Measurements from ENCODE around the gene STX17.
"Not testable (repeated sequence)": the region's sequence is repeated elsewhere in the genome, so short reads cannot be mapped to it uniquely, and the experiment has no call there.

STX17 gene

DNA sequence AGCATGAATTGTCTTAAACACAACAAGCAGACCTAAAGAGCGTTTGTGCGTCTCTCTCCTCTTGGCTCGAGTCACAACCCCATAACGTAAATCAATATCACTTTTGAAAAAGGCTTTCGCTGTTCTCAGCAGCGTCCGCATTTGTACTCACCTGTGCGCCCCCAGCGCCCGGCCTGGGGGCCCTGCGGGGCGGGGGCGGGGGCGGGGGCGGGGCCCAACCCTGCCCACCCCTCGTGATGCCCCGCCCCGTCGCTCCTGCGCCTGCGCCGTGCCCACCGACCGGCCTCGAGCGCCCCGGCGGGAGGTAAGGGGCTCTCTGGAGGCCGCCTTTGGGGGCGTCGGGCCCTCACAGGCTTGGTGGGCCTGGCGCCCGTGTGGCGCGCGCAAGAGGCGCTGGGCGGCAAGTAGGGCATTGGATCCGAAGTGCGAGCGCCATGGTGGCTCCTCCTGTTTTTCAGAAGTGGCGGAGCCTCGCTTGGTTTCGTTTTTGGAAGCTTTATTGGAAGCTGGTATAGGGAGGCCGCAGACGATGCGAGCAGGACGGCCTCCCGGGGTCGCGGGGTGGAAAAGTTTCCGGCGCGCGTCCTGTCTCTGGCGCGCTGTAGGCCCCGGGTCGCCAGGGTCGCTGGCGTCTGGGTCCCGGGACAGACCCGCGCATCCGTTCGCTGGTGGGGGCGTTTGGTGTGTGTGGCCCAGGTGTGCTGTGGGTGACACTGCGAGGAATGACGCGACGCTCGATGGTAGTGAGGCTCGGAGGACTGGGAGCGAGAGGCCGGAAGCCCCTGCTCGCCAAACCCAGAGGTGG, at the start of gene STX17:
TSS of gene STX17 (plus strand) at position 252 of the 805 bp plus-strand sequence. CDS start 8,586 bp downstream, outside the sequence.
- DNase-seq (ENCODE audit: low read depth): peak; percentile 49

DNA sequence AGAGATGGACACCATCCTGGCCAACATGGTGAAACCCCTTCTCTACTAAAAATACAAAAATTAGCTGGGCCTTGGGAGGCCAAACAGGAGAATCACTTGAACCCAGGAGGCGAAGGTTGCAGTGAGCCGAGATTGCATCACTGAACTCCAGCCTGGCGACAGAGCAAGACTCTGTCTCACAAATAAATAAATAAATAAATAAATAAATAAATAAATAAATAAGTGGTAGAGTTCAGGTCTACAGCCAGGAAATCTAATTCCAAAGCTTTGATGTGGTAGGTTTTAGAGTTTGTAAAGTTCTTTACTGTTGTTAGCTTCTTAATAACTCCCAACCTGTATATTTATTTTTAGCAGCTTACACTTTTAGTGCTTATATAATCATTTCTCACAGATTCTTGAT, 48.9 kb upstream of the STX17 start:
- DNase-seq (ENCODE audit: low read depth): not testable (repeated sequence)

DNA sequence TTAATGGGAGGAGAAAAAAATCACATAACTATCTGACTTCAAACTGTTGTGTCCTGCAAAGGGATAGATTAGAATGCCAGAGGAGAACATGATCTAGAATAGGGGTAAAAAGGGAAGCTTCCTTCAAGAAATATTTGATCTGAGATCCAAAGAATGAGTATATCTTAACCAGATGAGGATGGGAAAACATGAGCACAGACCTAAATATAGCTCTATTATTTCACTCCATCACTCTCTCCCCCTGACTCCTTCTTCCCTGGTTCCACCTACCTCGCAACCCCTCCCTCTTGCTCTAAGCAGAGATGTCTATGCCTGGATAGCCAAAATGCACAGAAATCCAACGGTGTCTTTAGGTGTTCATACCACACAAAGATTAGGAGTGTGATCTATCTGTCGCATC, 48.4 kb upstream of the STX17 start:
- no peak for DNase-seq (ENCODE audit: low read depth)

DNA sequence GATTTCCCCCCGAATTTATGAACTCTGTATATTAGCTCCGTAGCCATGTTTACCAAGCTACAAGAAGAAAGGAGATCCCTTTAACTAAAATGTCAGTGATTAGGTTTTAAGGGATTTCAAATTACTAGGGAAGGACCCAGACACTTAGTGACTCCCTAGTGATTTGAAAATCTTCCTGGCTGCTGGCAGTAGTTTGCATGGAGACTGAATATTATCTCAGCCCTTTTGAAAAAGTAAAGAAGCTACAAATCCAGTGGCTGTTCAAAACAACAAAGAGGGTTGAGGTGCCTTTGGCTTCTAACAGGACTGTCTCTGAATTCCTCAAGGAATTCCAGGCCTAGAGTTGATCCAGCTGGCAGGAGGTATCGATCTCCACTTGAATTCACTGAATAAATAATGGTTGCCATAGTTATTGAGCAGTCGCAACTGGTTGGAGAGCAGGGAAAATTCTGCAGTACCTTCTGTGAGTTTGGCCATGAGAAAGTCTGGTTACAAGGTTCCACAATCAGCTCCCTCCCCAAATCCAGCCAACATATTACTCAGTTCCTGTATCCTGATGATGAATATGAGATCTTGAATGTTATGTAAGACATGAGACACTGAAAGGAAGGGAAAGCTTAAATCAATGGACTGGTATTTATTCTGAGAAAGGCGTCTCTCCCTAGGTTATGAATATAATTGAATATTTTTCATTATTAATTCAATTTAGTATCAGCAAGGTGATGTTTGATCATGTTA, 47.0 kb upstream of the STX17 start:
- no peak for DNase-seq (ENCODE audit: low read depth)

DNA sequence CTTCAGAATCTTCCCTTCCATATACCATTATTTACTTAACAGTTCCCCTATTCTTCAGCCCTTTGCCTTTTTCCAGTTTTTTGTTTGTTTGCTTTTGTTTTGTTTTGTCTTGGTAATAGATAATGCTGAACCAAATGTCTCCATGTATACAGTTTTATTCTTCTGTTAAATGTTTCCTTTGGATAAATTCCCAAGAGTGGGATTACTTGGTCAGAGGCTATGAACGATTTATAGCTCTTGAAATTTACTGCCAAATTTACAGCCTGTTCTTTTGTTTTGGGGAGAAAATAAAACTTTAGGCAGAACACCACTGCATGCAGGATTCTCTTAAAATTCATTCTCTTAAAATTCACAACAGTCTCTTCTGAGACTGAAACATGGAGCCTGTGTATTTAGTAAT, 46.2 kb upstream of the STX17 start:
- DNase-seq (ENCODE audit: low read depth): no peak

DNA sequence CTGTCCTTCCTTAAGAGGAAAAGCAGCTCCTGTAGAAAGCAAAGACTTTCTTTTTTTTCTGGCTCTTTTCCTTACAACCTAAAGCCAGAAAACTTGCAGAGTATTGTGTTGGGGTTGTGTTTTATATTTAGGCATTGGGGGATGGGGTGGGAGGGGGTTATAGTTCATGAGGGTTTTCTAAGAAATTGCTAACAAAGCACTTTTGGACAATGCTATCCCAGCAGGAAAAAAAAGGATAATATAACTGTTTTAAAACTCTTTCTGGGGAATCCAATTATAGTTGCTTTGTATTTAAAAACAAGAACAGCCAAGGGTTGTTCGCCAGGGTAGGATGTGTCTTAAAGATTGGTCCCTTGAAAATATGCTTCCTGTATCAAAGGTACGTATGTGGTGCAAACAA, 42.5 kb upstream of the STX17 start:
- DNase-seq (ENCODE audit: low read depth): no peak

DNA sequence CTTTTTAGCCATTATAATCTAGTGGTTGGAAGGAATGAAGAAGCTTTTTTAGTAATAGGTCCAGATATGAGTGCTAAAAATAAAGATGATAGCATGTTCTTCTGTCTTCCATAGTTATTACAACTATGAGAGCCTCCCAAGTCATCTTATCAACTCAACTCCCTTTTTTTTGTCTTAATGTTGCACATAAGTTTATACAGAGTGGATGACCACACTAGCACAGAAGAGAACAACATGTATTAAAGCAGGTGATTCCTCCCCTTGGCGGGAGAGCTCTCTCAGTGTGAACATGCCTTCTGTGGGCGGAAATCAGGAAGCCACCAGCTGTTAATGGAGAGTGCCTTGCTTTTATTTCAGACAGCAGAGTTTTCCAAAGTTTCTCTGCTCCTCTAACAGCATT, 40.1 kb upstream of the STX17 start:
- DNase-seq (ENCODE audit: low read depth): no peak

DNA sequence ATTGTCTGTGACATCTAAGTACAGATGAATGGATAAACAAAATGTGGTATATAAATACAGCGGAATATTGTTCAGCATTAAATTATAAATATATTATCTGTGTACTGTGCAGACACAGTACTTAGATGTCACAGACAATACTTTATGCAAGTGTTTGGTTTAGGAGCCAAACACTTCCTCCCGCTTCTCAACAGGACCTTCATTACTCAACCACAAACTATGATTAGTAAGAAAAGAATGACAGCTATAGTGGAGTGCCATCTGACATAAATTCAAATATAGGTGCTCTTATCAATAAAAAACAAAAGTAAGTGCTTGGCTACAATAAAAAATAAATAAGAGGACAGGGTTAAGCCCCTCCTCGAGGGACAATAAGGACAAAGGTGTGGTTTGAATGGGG, 38.9 kb upstream of the STX17 start:
- DNase-seq (ENCODE audit: low read depth): no peak

DNA sequence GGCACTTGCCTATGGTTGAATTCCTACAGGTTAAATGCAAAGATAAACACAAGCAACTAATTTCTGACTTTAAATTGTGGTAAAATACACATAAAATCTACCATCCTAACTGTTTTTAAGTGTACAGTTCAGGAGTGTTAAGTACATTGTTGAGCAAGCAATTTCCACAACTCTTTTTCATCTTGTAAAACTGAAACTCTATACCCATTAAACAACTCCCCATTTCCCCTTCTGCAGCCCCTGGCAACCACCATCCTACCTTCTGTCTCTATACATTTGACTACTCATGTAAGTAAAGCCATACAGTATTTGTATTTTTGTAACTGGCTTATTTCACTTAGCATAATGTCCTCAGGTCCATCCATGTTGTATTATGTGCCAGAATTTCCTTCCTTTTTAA, 38.5 kb upstream of the STX17 start:
- no peak for DNase-seq (ENCODE audit: low read depth)

DNA sequence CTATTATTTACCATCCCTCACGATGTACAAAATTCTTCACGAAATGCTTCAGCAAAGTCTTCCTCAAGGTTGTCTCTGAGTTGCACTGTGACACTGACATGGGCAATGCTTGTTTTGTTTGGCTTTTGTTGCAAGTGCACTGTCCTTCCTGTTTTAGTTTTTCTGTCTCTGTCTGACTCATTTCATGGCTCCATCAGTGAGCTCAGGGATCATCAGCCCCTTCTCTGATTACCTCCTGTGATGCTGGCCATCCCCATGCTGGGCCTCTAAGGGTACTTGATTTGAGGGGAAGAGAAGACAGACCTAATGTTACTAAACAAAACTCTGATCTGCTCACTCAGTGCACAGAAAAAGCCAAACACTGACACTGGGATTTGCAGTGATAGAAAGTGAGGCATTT, 37.6 kb upstream of the STX17 start:
- no peak for DNase-seq (ENCODE audit: low read depth)

DNA sequence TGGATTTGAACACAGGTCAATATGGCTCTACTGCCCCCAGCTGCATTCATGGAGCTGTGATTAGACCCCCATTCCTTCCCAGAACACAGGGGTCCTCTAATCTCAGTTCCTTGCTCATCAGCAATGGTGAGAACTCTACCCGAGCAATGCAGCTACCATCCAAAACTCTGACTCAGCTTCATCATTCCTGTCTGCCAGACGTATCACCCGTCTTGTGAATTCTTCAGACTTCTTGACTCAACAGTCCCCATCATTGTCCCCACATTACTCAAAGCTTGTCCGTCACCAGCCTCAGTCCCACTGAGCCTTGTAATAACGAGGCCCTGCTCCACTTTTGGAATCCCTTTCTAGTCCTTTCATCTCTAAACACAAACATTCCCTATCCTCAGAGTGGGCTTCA, 36.3 kb upstream of the STX17 start:
- DNase-seq (ENCODE audit: low read depth): peak; percentile 8

DNA sequence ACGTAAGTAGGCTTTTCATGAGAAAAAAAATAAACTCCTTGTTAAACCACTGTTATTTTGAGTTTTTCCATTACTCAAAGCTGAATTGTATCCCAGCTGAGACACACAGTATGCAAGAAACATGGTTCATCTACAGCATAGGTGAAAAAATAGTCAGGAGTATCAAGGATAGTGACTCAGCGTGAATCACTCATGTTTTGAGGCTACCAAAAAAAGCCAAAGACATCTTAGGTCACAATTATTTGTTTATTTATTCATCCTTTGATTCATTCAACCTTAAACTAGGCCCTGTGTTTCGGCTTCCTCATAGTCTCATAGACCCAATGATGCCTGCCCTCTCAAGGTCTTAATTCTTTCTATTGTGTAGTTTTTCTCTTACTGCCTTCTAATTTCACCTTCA, 32.9 kb upstream of the STX17 start:
- DNase-seq (ENCODE audit: low read depth): peak; percentile 20

DNA sequence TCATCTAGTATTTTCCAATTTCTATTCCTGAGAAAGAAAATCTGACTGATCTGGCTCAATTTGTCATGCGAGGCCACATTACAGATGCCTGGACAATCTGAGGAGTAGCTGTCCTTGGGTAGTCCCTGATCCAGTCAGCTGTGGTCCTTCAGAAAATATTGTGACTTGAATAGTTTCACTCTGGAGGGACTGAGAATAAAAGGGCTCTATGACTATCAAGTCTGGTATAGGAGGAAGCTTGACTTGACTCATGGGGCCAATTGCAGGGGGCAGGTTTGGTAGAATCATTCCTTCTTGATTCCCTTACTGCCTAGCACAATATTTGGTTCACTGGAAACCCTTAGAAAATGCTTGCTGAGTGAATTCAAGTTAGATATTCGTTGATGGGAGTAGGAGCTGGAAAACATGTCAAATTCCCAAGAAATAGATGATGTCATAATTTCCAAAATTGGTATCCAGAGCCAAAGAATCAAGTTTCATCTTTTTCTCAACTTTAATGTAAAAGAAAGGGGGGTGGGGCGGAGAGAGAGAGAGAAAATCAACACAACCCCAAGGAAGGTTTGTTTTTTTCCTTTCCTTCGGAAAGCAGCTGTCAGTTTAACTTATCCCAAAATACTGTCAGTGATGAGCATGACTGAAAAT, 32.4 kb upstream of the STX17 start:
- no peak for DNase-seq (ENCODE audit: low read depth)

DNA sequence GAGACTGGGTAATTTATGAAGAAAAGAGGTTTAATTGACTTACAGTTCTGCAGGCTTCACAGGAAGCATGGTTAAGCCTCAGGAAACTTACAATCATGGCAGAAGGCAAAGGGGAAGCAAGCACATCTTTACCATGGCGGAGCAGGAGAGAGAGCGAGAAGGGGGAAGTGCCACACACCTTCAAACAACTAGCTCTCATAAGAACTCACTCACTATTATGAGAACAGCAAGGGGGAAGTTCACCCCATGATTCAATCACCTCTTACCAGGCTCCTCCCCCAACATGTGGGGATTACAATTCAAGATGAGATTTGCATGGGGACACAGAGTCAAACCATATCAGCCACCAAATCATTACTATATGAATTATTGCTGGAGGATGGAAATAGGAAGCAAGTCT, 30.3 kb upstream of the STX17 start:
- DNase-seq (ENCODE audit: low read depth): no peak

DNA sequence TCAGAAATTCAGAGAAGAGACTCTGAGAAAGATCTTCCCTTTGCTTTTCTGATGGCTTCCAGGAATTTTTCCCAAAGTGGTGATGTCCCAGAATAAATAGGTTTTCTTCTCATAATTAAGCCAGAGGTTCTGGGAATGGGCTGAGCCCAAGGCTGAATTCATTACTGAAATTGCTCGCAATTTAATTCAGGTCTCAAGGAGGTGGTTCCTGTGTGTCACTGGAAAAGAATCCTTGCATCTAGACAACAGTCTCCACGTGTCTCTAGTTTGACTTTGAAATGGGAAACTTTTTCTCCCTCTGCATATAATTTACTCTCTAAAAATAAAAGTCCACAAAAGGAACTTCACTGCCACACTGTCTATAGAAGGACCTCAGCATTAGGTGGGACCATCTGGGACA, 27.8 kb upstream of the STX17 start:
- DNase-seq (ENCODE audit: low read depth): no peak

DNA sequence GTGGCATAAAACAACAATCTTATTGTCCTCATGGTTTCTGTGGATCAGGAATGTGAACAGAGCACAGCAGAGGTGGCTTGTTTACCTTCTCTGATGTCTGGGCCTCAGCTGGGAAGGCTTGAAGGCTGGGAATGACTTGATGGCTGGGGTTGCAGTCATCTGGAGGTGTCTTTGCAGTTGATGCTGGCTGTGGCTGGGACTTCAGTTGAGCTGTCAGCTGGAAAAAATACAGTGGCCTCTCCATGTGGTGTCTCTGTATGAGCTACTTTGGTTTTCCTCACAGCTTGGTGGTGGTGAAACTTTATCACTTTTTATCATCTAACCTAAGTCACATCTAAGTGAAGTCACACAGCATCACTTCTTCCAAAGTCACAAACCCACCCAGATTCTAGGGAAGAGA, 24.7 kb upstream of the STX17 start:
- DNase-seq (ENCODE audit: low read depth): no peak

DNA sequence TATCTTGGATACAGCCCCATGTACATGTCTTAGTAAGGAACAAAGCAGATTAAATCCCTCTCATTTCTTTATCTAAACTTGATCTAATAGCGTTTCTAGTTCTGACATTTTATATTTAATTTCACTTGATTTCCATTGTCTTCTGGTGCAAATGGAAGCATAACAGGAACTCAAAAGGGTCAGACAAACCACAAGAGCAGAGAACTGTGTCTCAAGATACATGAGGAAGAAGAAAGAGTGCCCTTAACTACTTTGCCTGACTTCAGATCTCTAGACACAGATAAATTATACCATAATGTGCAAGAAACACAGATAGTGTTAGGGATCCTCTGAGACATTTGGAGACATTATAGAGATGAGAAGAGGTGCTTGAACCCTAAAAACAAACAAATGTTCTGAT, 20.7 kb upstream of the STX17 start:
- DNase-seq (ENCODE audit: low read depth): no peak

DNA sequence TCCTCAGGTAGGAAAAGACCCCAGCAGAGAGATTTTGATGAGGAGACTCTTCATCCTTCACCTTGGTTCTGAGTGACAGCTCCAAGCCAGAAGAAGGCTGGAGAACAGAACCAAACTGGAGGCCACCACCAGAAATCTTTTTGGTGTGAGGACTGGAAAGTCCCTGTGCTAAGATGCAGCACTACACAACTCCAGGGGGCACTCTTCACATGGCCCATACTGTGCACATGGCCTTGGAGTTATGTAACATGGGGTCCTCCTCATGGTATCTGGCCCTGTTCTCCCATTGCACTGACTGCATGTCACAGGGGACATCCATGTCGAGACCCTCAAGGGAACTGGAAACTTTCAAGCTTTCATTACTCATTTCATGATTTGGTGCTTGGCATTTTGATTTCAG, 17.3 kb upstream of the STX17 start:
- DNase-seq (ENCODE audit: low read depth): no peak

DNA sequence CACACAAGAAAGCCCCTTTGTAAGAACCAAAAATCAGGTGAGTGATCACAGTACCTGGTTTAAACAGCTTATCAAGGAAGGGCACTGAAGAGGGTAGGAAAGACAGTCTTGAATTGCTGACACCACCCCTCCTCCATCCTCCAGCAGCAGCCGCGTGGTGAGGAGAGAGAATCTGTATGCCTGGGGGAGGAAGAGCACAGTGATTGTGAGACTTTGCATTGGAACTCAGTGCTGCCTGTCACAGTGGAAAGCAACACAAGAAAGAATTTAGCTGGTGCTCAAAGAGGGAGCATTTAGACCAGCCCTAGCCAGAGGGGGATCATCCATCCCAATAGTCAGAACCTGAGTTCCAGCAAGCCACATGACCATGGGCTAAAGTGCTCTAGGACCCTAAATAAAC, 11.6 kb upstream of the STX17 start:
- DNase-seq (ENCODE audit: low read depth): no peak

DNA sequence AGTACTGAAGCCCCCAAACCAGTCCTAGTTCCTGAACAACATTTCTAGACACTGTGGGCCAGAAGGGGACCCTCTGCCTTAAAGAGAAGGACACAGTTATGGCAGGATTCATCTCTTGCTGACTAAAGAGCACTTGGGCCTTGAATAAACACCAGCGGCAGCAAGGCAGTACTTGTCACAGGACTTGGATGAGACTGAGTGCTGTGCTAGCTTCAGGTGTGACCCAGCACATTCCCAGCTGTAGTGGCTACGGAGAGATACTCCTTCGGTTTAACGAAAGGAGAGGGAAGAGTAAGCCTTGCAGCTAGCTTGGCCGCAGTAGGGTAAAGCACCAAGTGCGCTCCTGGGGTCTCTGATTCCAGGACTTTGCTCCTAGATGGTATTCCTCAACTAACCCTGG, 10.9 kb upstream of the STX17 start:
- DNase-seq (ENCODE audit: low read depth): no peak

DNA sequence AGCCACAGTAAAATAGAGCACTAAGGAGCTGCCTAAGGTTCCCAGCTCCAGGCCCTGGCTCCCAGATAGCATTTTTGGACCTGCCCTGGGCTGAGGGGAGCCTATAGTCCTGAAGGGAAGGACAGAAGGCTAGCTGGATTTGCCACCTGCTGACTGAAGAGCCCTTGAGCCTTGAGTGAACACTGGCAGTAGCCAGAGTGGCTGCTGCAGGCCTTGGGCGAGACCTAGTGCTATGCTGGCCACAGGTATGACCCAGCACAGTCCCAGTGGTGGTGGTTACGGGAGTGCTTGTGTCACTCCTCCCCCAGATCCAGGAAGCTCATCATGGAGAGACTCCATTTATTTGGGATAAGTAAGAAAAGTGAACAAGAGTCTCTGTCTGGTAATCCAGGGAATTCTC, 10.3 kb upstream of the STX17 start:
- no peak for DNase-seq (ENCODE audit: low read depth)

DNA sequence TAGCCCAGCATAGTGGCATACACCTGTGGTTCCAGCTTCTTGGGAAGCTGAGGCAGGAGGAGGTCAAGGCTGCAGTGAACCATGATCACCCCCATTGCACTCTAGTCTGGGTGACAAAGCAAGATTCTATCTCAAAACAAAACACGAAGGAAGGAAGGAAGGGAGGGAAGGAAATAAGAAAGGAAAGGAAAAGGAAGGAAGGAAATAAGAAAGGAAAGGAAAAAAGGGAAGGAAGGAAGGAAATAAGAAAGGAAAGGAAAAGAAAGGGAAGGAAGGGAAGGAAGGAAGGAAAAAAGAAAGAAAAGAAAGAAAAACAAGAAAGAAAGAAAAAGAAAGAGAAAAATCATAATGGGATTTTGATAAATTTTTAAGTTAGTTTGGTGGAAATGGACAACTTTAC, 3.1 kb upstream of the STX17 start:
- no peak for DNase-seq (ENCODE audit: low read depth)

DNA sequence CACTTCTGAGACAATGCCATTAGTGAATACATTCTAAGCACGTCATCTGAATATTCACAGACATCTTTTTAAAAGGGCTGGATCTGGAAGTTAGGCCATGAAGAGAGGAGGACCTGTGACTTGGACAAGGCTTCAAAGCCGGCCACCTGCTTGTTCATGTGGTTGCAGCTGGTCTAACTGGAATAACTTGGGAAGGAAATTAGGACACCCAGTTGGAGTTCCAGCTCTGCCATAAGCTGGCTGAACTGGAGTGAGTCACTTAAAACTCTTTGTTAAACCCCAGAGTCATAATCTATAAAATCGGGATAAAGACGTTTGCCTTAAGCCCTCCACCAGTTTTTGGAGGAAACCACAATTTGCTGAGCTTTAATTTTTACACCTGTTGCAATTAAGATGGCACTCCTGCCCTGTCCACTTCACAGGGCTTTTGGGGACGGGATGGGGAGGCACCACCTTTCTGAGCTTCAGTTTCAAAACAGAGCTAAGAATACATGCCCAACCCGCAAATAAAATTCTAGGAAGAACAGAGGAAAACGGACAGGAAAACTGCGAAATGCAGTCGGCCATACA, 536 bp upstream of the STX17 start:
- DNase-seq (ENCODE audit: low read depth): no peak

All from HS-27A (cell line).